HepG2 (cell line): ENCODE measurements around the gene INTS6.

Experiments used
- CBX1 ChIP-seq: IDR thresholded peaks from one replicate; pipeline ENCODE4 v1.6.1; 2016; ENCODE audit warnings: antibody characterized with exemption, low read depth
- ETV6 ChIP-seq: sonication (generic); formaldehyde crosslinking; conservative IDR thresholded peaks from 2 replicates; pipeline ENCODE4 v1.4.0; 2020; ENCODE audit warnings: missing genetic modification reagents
- NCOA1 ChIP-seq: sonication (generic); formaldehyde crosslinking; IDR thresholded peaks from 2 replicates; pipeline ENCODE4 v1.9.0; 2021; ENCODE audit warnings: missing genetic modification reagents
- TOE1 ChIP-seq: sonication (generic); formaldehyde crosslinking; IDR thresholded peaks from 2 replicates; pipeline ENCODE4 v1.4.0; 2020; ENCODE audit warnings: mild to moderate bottlenecking, missing genetic modification reagents
- ZNF777 ChIP-seq: sonication (generic); formaldehyde crosslinking; IDR thresholded peaks from 2 replicates; pipeline ENCODE4 v1.4.0; 2020; ENCODE audit warnings: missing genetic modification reagents
- TF ChIP-seq, protein P1 (sequence below): sonication (generic); formaldehyde crosslinking; IDR thresholded peaks from 2 replicates; pipeline ENCODE4 v1.4.0; 2020; ENCODE audit warnings: missing genetic modification reagents
- TF ChIP-seq, protein P2 (sequence below): IDR thresholded peaks from 2 replicates; pipeline ENCODE4 v1.6.1; 2016; ENCODE audit warnings: low read depth, control low read depth

DNA sequence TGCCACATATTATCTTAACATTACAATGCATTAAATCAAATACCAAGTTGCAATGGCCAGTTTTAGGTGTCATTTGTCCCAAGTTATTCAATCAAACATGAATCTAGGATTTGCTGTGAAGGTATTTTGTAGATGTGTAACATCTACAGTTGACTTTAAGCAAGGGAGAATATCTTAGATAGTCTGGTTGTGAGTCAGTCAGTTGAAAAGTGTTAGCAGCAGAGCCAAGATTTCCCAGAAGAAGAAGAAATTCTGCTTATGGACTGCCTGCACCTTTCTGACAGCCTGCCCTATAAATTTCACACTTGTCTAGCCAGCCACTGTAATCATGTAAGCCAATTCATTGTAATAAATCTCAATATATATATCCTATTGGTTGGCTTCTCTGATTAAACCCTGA, 41.3 kb upstream of the INTS6 start:
- TF ChIP-seq CBX1 (no peak), ZNF777 (CRISPR knock-in tag) (no peak), TOE1 (CRISPR knock-in tag) (no peak), NCOA1 (no peak), ETV6 (CRISPR knock-in tag) (no peak)
- TF ChIP-seq, protein P1, sequence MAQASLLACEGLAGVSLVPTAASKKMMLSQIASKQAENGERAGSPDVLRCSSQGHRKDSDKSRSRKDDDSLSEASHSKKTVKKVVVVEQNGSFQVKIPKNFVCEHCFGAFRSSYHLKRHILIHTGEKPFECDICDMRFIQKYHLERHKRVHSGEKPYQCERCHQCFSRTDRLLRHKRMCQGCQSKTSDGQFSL, result no peak
- TF ChIP-seq, protein P2, sequence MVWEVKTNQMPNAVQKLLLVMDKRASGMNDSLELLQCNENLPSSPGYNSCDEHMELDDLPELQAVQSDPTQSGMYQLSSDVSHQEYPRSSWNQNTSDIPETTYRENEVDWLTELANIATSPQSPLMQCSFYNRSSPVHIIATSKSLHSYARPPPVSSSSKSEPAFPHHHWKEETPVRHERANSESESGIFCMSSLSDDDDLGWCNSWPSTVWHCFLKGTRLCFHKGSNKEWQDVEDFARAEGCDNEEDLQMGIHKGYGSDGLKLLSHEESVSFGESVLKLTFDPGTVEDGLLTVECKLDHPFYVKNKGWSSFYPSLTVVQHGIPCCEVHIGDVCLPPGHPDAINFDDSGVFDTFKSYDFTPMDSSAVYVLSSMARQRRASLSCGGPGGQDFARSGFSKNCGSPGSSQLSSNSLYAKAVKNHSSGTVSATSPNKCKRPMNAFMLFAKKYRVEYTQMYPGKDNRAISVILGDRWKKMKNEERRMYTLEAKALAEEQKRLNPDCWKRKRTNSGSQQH (CRISPR knock-in tag), result no peak
